Activated naive CD8-positive, alpha-beta T cell treated with anti-CD3 and anti-CD28 coated beads for 36 hours (primary cell): ENCODE results near the gene NUDT19. TPM values are rescaled to one million over a fixed set of nuclear protein-coding genes. Genes with fewer than 3 reads are reported as not detected.
"Not testable (repeated sequence)": the region's sequence is repeated elsewhere in the genome, so short reads cannot be mapped to it uniquely, and the experiment has no call there.

Experiments used
- DNase-seq: peaks from one replicate; pipeline ENCODE4 v3.0.0; 2021
- H3K27ac Mint-ChIP-seq: one replicate; pipeline ENCODE4 v1.8.0; 2022; ENCODE audit warnings: mild to moderate bottlenecking, moderate library complexity, mixed read lengths
- H3K27me3 Mint-ChIP-seq: one replicate; pipeline ENCODE4 v1.8.0; 2022; ENCODE audit warnings: mild to moderate bottlenecking, mixed read lengths
- H3K36me3 Mint-ChIP-seq: one replicate; pipeline ENCODE4 v1.8.0; 2021; ENCODE audit warnings: mild to moderate bottlenecking, mixed read lengths
- H3K4me1 Mint-ChIP-seq: one replicate; pipeline ENCODE4 v1.8.0; 2021; ENCODE audit warnings: mixed read lengths
- H3K4me3 Mint-ChIP-seq: one replicate; pipeline ENCODE4 v1.8.0; 2022; ENCODE audit warnings: mild to moderate bottlenecking, moderate library complexity, mixed read lengths
- H3K9me3 Mint-ChIP-seq: one replicate; pipeline ENCODE4 v1.8.0; 2022; ENCODE audit warnings: mixed read lengths
- total RNA-seq, 2 experiments: library from RNA; stranded (reverse); gene quantifications; one replicate each; pipeline ENCODE4 v1.2.3, GENCODE V29; 2021

NUDT19 gene
- total RNA-seq, 2 experiments from 2014 or later, result 16.2 to 16.4 TPM

- H3K36me3 Mint-ChIP-seq, result peaks cover 28% of the 10 kb centered on the region
- no peak overlapping the region for H3K4me3 Mint-ChIP-seq
- H3K27ac Mint-ChIP-seq, result no peak overlapping the region
- peaks cover 4% of the 10 kb centered on the region for H3K9me3 Mint-ChIP-seq
- H3K27me3 Mint-ChIP-seq, result no peaks in the 10 kb centered on the region
- DNase-seq, result no peak
- peaks cover 19% of the 10 kb centered on the region for H3K4me1 Mint-ChIP-seq
Observed at GRCh38 chr19:32688311-32688710, 3.3 kb upstream of the NUDT19 start.

DNA sequence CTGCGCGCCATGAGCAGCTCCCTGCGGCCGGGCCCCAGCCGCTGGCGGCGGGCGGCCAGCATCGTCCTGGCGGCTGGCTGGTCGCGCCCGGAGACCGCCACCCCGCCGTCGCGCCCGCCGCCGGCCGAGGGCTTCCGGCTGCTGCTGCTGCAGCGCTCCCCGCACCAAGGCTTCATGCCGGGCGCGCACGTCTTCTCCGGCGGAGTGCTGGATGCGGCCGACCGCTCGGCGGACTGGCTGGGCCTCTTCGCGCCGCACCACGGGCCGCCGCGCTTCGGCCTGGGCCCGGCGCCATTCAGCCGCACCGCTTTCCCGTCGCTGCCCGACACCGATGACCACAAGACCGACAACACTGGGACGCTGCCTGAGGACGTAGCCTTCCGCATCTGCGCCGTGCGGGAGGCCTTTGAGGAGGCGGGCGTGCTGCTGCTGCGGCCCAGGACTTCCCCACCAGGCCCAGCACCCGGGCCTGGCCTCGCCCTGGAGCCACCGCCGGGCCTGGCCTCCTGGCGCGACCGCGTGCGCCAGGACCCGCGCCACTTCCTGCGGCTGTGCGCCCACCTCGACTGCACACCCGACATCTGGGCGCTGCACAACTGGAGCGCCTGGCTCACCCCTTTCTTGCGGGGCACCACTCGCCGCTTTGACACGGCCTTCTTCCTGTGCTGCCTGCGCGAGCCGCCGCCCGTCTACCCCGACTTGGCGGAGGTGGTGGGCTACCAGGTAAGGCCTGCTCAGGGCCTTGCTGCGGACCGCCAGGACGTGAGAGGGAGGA lies 518 bp downstream of the NUDT19 start:
- H3K36me3 Mint-ChIP-seq, result peaks cover 55% of the 10 kb centered on the region
- H3K27ac Mint-ChIP-seq, result peak overlapping the region; percentile 93
- H3K4me3 Mint-ChIP-seq, result peak overlapping the region; percentile 84
- peaks cover 9% of the 10 kb centered on the region for H3K9me3 Mint-ChIP-seq
- peaks cover 51% of the 10 kb centered on the region for H3K4me1 Mint-ChIP-seq
- DNase-seq, result peak; percentile 67
- H3K27me3 Mint-ChIP-seq, result no peaks in the 10 kb centered on the region

- Mint-ChIP-seq H3K9me3 (peaks cover 9% of the 10 kb centered on the region), H3K27ac (peak overlapping the region; percentile 93), H3K4me3 (peak overlapping the region; percentile 84), H3K4me1 (peaks cover 54% of the 10 kb centered on the region), H3K36me3 (peaks cover 61% of the 10 kb centered on the region), H3K27me3 (no peaks in the 10 kb centered on the region)
- no peak for DNase-seq
Observed at GRCh38 chr19:32692727-32693061, 1.1 kb downstream of the NUDT19 start.

DNA sequence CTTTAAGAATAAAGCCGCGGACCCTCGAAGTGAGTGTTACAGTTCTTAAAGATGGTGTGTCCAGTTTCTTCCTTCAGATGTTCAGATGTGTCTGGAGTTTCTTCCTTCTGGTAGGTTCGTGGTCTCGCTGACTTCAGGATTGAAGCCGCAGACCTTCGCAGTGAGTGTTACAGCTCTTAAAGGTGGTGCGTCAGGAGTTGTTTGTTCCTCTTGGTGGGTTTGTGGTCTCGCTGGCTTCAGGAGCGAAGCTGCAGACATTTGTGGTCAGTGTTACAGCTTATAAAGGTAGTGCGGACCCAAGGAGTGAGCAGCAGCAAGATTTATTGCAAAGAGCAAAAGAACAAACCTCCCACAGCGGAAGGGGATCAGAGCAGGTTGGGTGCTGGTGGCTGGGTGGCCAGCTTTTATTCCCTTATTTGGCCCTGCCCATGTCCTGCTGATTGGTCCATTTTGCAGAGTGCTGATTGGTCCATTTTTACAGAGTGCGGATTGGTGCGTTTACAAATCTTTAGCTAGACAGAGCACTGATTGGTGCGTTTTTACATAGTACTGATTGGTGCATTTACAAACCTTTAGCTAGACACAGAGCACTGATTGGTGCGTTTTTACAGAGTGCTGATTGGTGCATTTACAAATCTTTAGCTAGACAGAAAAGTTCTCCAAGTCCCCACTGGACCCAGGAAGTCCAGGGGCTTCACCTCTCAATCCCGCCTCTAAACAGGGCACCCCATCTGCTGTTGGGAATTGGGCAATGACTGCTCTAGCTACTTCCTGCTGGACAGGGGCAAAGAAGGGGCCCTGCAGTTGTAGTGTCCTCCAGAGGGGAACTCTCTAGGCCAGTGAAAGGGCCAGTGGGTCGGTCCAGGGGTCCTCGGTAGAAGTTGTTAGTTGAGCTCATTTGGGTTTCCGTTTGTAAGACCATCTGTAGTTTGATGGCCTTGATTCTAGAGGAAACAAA lies 1.8 kb downstream of the NUDT19 start:
- Mint-ChIP-seq H3K9me3 (peaks cover 11% of the 10 kb centered on the region), H3K4me1 (peaks cover 57% of the 10 kb centered on the region), H3K36me3 (peaks cover 68% of the 10 kb centered on the region), H3K27ac (peak overlapping the region; percentile 93), H3K4me3 (peak overlapping the region; percentile 84)
- peak; percentile 71 for DNase-seq
- not testable (repeated sequence) for H3K27me3 Mint-ChIP-seq

DNA sequence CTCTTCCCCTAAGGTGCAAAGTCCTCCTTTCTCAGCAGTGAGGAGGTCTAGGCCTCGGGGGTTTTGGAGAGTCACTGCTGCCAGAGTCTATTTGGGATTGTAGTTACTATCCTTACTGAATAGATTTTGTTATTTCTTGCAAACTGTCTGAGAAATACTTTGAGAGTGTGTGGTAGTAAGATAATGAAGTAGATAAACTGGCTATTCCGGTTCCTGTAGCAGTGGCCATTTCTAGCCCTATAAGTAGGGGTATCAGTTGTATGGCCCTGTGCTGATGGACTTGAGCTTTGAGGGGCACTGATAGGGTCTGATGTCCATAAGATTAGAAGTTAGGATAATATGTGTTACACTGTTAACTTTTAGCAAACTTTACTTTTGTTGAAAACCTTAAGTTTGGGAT lies 2.7 kb downstream of the NUDT19 start:
- peaks cover 77% of the 10 kb centered on the region for H3K36me3 Mint-ChIP-seq
- DNase-seq, H3K27ac Mint-ChIP-seq, H3K27me3 Mint-ChIP-seq: not testable (repeated sequence)
- H3K4me3 Mint-ChIP-seq, result peak overlapping the region; percentile 84
- H3K4me1 Mint-ChIP-seq, result peaks cover 60% of the 10 kb centered on the region
- H3K9me3 Mint-ChIP-seq, result peaks cover 14% of the 10 kb centered on the region

- H3K9me3 Mint-ChIP-seq, result peaks cover 16% of the 10 kb centered on the region
- H3K4me3 Mint-ChIP-seq, result peak overlapping the region; percentile 84
- not testable (repeated sequence) for H3K27me3 Mint-ChIP-seq, DNase-seq, H3K27ac Mint-ChIP-seq
- peaks cover 78% of the 10 kb centered on the region for H3K36me3 Mint-ChIP-seq
- peaks cover 60% of the 10 kb centered on the region for H3K4me1 Mint-ChIP-seq
Observed at GRCh38 chr19:32694851-32695250, 3.2 kb downstream of the NUDT19 start.

DNA sequence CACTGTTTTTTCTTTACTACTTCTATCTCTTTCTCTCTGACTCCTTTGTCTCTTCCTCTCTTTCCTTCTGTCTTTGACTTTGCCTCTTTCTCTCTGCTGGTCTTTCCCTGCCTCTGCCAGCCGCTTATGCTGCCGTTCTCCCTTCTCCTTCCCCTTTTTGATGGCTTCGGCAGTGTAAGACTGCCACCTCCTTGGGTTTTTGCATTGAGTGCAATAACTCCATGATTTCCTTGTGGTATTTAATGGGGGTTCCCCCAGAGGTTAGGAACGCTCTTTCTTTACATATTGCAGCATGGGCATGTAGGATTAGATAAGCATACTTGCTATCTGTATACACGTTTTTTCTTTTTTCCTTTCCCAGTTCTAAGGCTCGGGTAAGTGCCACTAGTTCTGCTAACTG lies 3.9 kb downstream of the NUDT19 start:
- H3K27ac Mint-ChIP-seq, DNase-seq, H3K27me3 Mint-ChIP-seq: not testable (repeated sequence)
- peaks cover 16% of the 10 kb centered on the region for H3K9me3 Mint-ChIP-seq
- H3K4me3 Mint-ChIP-seq, result peak overlapping the region; percentile 57
- peaks cover 60% of the 10 kb centered on the region for H3K4me1 Mint-ChIP-seq
- H3K36me3 Mint-ChIP-seq, result peaks cover 85% of the 10 kb centered on the region

DNA sequence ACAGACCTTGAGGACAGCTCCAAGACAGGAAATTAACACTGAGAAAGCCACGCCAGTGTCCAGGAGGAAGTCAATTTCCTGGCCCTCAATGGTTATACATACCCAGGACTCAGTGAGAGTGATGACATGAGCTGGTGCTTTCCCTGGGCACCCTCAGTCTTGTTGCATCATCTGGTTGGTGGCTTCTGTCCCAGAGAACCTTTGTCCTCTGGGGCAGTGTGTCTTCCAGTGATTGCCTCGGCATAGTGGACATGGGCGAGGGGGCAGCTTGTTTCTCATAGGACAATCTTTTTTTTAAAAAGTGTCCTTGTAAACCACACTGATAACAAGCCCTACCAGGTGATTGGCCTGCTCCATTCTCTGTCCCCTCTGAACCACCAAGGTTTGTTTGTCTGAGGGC lies 5.2 kb downstream of the NUDT19 start:
- H3K36me3 Mint-ChIP-seq, result peaks cover 81% of the 10 kb centered on the region
- not testable (repeated sequence) for H3K27me3 Mint-ChIP-seq, DNase-seq, H3K4me3 Mint-ChIP-seq
- H3K4me1 Mint-ChIP-seq, result peaks cover 51% of the 10 kb centered on the region
- peak overlapping the region; percentile 66 for H3K27ac Mint-ChIP-seq
- peaks cover 15% of the 10 kb centered on the region for H3K9me3 Mint-ChIP-seq

DNA sequence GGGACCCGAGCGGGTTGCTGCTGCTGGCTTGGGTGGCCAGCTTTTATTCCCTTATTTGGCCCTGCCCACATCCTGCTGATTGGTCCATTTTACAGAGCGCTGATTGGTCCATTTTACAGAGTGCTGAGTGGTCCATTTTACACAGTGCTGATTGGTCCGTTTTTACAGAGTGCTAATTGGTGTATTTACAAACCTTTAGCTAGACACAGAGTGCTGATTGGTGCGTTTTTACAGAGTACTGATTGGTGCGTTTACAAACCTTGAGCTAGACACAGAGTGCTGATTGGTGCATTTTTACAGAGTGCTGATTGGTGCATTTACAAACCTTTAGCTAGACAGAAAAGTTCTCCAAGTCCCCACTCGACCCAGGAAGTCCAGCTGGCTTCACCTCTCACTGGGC lies 8.5 kb downstream of the NUDT19 start:
- Mint-ChIP-seq H3K36me3 (peaks cover 90% of the 10 kb centered on the region), H3K9me3 (peaks cover 18% of the 10 kb centered on the region), H3K4me1 (peaks cover 31% of the 10 kb centered on the region)
- H3K27me3 Mint-ChIP-seq, DNase-seq, H3K4me3 Mint-ChIP-seq, H3K27ac Mint-ChIP-seq: not testable (repeated sequence)

DNA sequence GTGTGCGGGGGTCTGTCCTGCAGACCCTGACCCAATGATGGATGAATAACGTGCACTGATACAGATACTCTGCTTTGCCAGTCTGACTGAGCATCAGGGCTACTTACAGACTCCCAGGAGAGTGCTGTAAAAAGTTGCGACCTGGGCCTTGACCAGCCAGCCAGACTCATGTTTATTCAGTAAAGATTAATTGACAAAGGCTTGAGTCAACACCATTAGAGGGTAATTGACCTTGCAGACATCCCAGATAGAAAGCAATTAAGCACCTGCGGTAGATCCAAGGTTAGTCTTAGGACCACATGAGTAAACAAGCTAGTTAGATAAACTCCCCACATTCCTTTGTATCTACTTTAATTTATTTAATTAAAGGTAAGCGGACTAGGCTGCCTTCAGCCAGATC lies 10.4 kb downstream of the NUDT19 start:
- H3K27me3 Mint-ChIP-seq, result no peaks in the 10 kb centered on the region
- H3K9me3 Mint-ChIP-seq, result peaks cover 21% of the 10 kb centered on the region
- DNase-seq, result no peak
- no peak overlapping the region for H3K4me3 Mint-ChIP-seq
- no peak overlapping the region for H3K27ac Mint-ChIP-seq
- H3K36me3 Mint-ChIP-seq, result peaks cover 89% of the 10 kb centered on the region
- H3K4me1 Mint-ChIP-seq, result peaks cover 19% of the 10 kb centered on the region

GRCh38 chr19:32704006-32704405 lies 12.4 kb downstream of the NUDT19 start:
- peaks cover 20% of the 10 kb centered on the region for H3K4me1 Mint-ChIP-seq
- not testable (repeated sequence) for H3K27me3 Mint-ChIP-seq, H3K27ac Mint-ChIP-seq, H3K4me3 Mint-ChIP-seq, DNase-seq
- peaks cover 86% of the 10 kb centered on the region for H3K36me3 Mint-ChIP-seq
- H3K9me3 Mint-ChIP-seq, result peaks cover 18% of the 10 kb centered on the region

- Mint-ChIP-seq H3K9me3 (peaks cover 9% of the 10 kb centered on the region), H3K4me1 (peaks cover 15% of the 10 kb centered on the region), H3K36me3 (peaks cover 56% of the 10 kb centered on the region), H3K27me3 (no peaks in the 10 kb centered on the region), H3K27ac (peak overlapping the region; percentile 8), H3K4me3 (no peak overlapping the region)
- DNase-seq, result peak; percentile 21
Observed at GRCh38 chr19:32708457-32708856, 16.8 kb downstream of the NUDT19 start.

- Mint-ChIP-seq H3K4me1 (peaks cover 15% of the 10 kb centered on the region), H3K36me3 (peaks cover 53% of the 10 kb centered on the region), H3K27ac (peak overlapping the region; percentile 64), H3K9me3 (peaks cover 7% of the 10 kb centered on the region), H3K4me3 (no peak overlapping the region), H3K27me3 (no peaks in the 10 kb centered on the region)
- DNase-seq, result no peak
Observed at GRCh38 chr19:32709032-32709431, 17.4 kb downstream of the NUDT19 start.

DNA sequence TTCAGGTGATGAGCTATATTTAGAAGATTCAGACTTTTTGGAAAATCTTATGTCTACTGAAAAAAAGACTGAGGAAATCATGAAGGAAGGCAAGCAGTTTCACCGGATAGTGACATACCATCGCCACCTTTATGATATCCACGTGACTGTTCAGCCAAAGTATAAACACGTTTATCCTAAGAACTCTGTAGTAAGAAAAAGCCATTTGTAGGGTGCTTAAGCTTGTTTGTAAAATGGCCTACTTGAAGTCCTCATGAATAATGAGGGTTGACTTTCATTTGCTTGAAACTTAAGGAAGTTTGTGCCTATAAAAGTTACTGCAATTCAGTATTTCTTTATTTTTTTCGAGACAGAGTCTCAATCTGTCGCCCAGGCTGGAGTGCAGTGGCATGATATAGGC lies 20.1 kb downstream of the NUDT19 start:
- Mint-ChIP-seq H3K36me3 (peaks cover 37% of the 10 kb centered on the region), H3K27ac (no peak overlapping the region), H3K4me1 (peaks cover 13% of the 10 kb centered on the region), H3K27me3 (no peaks in the 10 kb centered on the region), H3K9me3 (no peaks in the 10 kb centered on the region), H3K4me3 (no peak overlapping the region)
- no peak for DNase-seq

- H3K36me3 Mint-ChIP-seq, result peaks cover 12% of the 10 kb centered on the region
- not testable (repeated sequence) for DNase-seq, H3K27ac Mint-ChIP-seq, H3K4me1 Mint-ChIP-seq, H3K27me3 Mint-ChIP-seq, H3K4me3 Mint-ChIP-seq, H3K9me3 Mint-ChIP-seq
Observed at GRCh38 chr19:32716203-32716602, 24.6 kb downstream of the NUDT19 start.
